K562 (cell line): ENCODE measurements around the gene GUK1. TPM values are rescaled to one million over a fixed set of nuclear protein-coding genes. Genes with fewer than 3 reads are reported as not detected.

ENCODE experiments used
- HLTF ChIP-seq: fragments of 450-650 bp; IDR thresholded peaks from 2 replicates; pipeline ENCODE4 v1.6.1; 2016
- NCOA6 ChIP-seq: fragments of 450-650 bp; IDR thresholded peaks from 2 replicates; pipeline ENCODE4 v1.6.1; 2017; ENCODE audit warnings: mild to moderate bottlenecking
- polyA plus RNA-seq, 8 experiments: library from polyadenylated mRNA; depleted of rRNA in 4 of 8; stranded (reverse) in 5 of 8; unstranded in 3 of 8; fragments of >200 nt; fragmentation: Nextera tagmentation in 2 of 8; fragmentation: Illumina TruSeq in 1 of 8; extraction: Ambion mirVana in 2 of 8; extraction: Trizol in 1 of 8; gene quantifications; 2 replicates each; pipeline versions ENCODE4 v1.2.1 to v1.2.3, GENCODE V29; 2011 to 2014; ENCODE audit warnings: inconsistent platforms in 1 of 8, missing spikeins in 1 of 8
- total RNA-seq, 7 experiments: library from RNA; depleted of rRNA in 6 of 7; stranded (reverse); fragments of >200 nt in 6 of 7; fragmentation: Illumina TruSeq in 2 of 7; extraction: Trizol in 2 of 7; gene quantifications; 2 replicates each; pipeline versions ENCODE4 v1.2.1 to v1.2.3, GENCODE V29; 2011 to 2021; ENCODE audit warnings: low replicate concordance in 1 of 7
- TF ChIP-seq, protein P1 (sequence below): fragments of 450-650 bp; IDR thresholded peaks from 2 replicates; pipeline ENCODE4 v1.6.1; 2014; ENCODE audit warnings: low read depth, mild to moderate bottlenecking, moderate library complexity, borderline replicate concordance
- TF ChIP-seq, protein P2 (sequence below): fragments of 450-650 bp; IDR thresholded peaks from 2 replicates; pipeline ENCODE4 v1.6.1; 2016; ENCODE audit warnings: low read depth
- TF ChIP-seq, protein P3 (sequence below): sonication (generic); formaldehyde crosslinking; IDR thresholded peaks from 2 replicates; pipeline ENCODE4 v1.9.0; 2022; ENCODE audit warnings: mild to moderate bottlenecking, missing genetic modification reagents
- TF ChIP-seq, protein P4 (sequence below): fragments of 150-350 bp; conservative IDR thresholded peaks from 2 replicates; pipeline ENCODE4 v1.6.1; 2014; ENCODE audit warnings: low read length
- TF ChIP-seq, protein P5 (sequence below): fragments of 250-450 bp; sonication (Bioruptor Pico); IDR thresholded peaks from 2 replicates; pipeline ENCODE4 v1.4.0; 2020; ENCODE audit warnings: mild to moderate bottlenecking
- TF ChIP-seq, protein P6 (sequence below), 2 experiments: fragments of 200-800 bp in 1 of 2; sonication (Bioruptor generic) in 1 of 2; sonication (generic) in 1 of 2; formaldehyde crosslinking in 1 of 2; IDR thresholded peaks in 1 of 2; conservative IDR thresholded peaks in 1 of 2; 2 replicates each; pipeline versions ENCODE4 v1.5.0 to v1.6.1; 2016 to 2020; ENCODE audit warnings: missing compliant biosample characterization in 1 of 2, missing genetic modification characterization in 1 of 2, missing genetic modification reagents in 1 of 2

GUK1 gene
- total and polyA plus RNA-seq, 9 of the 15 experiments (the other 6 are each of a cell fraction or from before 2014, with no cell fraction given), result 7.0 to 331 (median 132) TPM

DNA sequence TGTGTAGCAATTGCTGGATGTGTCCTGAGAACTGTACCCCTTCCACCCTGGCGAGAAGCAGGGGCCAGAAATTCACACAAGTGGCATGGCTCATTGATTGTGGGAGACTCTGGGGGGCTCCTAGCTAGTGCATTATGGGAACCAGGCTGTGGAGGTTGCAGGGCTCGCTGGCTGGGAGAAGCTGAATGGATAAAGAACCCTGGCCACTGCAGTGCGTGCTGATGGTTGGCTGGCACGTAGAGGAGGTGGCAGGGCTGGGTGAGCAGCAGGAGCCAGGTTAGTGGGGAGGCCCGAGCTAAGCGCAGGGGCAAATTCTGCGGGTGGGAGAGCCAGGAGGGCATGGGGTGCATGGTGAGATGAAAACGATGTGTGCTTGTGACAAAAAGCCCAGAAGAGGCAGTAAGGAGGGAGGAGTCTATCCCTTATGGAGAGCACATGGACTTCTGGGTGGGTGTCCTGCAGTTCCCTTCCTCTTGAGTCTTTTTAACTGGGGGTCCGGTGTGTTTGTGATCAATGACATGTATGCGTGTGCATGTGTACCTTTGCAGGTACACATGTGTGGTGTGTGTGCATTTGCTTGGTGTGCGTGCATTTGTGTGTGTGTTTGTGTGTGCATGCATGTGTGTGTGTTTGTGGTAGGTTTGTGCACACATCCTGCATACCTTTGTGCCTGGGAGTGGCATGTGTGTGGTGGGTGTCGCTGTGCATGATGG lies 3.6 kb downstream of the GUK1 start (continued):
- TF ChIP-seq, protein P1, sequence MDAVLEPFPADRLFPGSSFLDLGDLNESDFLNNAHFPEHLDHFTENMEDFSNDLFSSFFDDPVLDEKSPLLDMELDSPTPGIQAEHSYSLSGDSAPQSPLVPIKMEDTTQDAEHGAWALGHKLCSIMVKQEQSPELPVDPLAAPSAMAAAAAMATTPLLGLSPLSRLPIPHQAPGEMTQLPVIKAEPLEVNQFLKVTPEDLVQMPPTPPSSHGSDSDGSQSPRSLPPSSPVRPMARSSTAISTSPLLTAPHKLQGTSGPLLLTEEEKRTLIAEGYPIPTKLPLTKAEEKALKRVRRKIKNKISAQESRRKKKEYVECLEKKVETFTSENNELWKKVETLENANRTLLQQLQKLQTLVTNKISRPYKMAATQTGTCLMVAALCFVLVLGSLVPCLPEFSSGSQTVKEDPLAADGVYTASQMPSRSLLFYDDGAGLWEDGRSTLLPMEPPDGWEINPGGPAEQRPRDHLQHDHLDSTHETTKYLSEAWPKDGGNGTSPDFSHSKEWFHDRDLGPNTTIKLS, result no peak
- TF ChIP-seq NCOA6 (no peak), HLTF (0 out of 2 replicates have a peak, but pooled peaks have one; percentile 45)
- TF ChIP-seq, protein P2, sequence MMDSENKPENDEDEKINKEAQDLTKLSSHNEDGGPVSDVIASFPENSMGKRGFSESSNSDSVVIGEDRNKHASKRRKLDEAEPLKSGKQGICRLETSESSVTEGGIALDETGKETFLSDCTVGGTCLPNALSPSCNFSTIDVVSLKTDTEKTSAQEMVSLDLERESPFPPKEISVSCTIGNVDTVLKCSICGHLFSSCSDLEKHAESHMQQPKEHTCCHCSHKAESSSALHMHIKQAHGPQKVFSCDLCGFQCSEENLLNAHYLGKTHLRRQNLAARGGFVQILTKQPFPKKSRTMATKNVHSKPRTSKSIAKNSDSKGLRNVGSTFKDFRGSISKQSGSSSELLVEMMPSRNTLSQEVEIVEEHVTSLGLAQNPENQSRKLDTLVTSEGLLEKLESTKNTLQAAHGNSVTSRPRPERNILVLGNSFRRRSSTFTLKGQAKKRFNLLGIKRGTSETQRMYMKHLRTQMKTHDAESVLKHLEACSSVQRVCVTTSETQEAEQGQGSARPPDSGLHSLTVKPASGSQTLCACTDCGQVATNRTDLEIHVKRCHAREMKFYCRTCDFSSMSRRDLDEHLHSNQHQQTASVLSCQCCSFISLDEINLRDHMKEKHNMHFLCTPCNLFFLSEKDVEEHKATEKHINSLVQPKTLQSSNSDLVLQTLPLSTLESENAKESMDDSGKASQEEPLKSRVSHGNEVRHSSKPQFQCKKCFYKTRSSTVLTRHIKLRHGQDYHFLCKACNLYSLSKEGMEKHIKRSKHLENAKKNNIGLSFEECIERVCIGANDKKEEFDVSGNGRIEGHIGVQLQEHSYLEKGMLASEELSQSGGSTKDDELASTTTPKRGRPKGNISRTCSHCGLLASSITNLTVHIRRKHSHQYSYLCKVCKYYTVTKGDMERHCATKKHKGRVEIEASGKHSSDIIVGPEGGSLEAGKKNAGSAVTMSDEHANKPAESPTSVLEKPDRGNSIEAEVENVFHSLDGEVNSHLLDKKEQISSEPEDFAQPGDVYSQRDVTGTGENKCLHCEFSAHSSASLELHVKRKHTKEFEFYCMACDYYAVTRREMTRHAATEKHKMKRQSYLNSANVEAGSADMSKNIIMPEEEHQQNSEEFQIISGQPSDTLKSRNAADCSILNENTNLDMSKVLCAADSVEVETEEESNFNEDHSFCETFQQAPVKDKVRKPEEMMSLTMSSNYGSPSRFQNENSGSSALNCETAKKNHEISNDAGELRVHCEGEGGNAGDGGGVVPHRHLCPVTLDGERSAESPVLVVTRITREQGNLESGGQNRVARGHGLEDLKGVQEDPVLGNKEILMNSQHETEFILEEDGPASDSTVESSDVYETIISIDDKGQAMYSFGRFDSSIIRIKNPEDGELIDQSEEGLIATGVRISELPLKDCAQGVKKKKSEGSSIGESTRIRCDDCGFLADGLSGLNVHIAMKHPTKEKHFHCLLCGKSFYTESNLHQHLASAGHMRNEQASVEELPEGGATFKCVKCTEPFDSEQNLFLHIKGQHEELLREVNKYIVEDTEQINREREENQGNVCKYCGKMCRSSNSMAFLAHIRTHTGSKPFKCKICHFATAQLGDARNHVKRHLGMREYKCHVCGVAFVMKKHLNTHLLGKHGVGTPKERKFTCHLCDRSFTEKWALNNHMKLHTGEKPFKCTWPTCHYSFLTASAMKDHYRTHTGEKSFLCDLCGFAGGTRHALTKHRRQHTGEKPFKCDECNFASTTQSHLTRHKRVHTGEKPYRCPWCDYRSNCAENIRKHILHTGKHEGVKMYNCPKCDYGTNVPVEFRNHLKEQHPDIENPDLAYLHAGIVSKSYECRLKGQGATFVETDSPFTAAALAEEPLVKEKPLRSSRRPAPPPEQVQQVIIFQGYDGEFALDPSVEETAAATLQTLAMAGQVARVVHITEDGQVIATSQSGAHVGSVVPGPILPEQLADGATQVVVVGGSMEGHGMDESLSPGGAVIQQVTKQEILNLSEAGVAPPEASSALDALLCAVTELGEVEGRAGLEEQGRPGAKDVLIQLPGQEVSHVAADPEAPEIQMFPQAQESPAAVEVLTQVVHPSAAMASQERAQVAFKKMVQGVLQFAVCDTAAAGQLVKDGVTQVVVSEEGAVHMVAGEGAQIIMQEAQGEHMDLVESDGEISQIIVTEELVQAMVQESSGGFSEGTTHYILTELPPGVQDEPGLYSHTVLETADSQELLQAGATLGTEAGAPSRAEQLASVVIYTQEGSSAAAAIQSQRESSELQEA, result no peak
- TF ChIP-seq, protein P3, sequence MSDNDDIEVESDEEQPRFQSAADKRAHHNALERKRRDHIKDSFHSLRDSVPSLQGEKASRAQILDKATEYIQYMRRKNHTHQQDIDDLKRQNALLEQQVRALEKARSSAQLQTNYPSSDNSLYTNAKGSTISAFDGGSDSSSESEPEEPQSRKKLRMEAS (CRISPR knock-in tag), result 0 out of 2 replicates have a peak, but pooled peaks have one; percentile 38
- TF ChIP-seq, protein P4, sequence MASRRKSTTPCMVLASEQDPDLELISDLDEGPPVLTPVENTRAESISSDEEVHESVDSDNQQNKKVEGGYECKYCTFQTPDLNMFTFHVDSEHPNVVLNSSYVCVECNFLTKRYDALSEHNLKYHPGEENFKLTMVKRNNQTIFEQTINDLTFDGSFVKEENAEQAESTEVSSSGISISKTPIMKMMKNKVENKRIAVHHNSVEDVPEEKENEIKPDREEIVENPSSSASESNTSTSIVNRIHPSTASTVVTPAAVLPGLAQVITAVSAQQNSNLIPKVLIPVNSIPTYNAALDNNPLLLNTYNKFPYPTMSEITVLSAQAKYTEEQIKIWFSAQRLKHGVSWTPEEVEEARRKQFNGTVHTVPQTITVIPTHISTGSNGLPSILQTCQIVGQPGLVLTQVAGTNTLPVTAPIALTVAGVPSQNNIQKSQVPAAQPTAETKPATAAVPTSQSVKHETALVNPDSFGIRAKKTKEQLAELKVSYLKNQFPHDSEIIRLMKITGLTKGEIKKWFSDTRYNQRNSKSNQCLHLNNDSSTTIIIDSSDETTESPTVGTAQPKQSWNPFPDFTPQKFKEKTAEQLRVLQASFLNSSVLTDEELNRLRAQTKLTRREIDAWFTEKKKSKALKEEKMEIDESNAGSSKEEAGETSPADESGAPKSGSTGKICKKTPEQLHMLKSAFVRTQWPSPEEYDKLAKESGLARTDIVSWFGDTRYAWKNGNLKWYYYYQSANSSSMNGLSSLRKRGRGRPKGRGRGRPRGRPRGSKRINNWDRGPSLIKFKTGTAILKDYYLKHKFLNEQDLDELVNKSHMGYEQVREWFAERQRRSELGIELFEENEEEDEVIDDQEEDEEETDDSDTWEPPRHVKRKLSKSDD, result no peak
- TF ChIP-seq, protein P5, sequence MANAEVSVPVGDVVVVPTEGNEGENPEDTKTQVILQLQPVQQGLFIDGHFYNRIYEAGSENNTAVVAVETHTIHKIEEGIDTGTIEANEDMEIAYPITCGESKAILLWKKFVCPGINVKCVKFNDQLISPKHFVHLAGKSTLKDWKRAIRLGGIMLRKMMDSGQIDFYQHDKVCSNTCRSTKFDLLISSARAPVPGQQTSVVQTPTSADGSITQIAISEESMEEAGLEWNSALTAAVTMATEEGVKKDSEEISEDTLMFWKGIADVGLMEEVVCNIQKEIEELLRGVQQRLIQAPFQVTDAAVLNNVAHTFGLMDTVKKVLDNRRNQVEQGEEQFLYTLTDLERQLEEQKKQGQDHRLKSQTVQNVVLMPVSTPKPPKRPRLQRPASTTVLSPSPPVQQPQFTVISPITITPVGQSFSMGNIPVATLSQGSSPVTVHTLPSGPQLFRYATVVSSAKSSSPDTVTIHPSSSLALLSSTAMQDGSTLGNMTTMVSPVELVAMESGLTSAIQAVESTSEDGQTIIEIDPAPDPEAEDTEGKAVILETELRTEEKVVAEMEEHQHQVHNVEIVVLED (CRISPR knock-in tag), result no peak
- TF ChIP-seq, protein P6, sequence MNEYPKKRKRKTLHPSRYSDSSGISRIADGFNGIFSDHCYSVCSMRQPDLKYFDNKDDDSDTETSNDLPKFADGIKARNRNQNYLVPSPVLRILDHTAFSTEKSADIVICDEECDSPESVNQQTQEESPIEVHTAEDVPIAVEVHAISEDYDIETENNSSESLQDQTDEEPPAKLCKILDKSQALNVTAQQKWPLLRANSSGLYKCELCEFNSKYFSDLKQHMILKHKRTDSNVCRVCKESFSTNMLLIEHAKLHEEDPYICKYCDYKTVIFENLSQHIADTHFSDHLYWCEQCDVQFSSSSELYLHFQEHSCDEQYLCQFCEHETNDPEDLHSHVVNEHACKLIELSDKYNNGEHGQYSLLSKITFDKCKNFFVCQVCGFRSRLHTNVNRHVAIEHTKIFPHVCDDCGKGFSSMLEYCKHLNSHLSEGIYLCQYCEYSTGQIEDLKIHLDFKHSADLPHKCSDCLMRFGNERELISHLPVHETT (CRISPR knock-in tag; conservative IDR thresholded peaks at IDR 0.05 in 1 of 2, IDR thresholded peaks at IDR 0.05 in 1 of 2), result no peak
